Hematopoietic multipotent progenitor cell treated with erythropoietin and hydrocortisone succinate and interleukin-3 and kit ligand, for 15 days (in vitro differentiated cells): Measurements from ENCODE around the gene MYL2.
A peak's percentile ranks its signal among the peaks of the same experiment; 100 is the strongest.

Experiments used
- DNase-seq: peaks from one replicate; pipeline ENCODE4 v3.0.0-alpha.2; 2015; ENCODE audit warnings: low spot score

Gene MYL2

DNA sequence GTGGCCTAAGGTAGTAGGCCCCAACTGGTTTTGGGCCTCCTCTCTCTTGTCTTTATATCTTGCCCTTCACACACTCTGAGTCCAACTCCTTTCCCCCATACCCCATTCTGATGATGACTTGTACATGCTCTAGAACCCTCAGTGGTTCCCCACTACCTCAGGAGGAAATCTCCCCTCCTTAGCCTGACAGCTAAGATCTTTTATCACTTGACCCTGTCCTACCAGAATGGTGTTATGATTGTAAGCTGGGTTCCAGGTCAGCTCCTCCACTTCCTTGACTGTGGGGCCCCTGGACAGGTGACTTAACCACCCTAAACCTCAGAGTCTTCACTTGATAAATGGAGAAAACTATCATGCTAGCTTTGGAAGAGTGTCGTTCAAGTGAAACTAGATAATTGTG is 9.4 kb upstream of the MYL2 start:
- DNase-seq, result no peak

DNA sequence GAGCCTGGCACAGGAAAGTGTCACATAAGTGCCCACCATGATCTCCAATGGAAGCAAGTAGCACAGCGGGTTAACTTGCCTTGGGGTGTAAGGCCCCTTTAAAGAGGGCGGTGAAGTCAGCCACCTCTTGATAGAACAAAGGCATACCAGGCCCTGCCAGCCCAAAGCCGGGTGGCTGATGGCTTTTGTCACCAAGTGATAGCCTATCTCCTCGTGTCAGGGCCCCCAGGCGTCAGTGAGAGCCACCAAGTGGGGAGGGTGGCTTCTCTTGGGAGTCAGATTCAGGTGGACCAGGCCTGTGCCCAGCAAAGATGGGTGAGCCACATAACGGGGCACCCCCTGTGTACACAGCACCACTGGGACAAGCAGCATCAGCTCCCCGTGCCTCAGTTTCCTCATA is 8.3 kb upstream of the MYL2 start:
- DNase-seq, result peak; percentile 4

DNA sequence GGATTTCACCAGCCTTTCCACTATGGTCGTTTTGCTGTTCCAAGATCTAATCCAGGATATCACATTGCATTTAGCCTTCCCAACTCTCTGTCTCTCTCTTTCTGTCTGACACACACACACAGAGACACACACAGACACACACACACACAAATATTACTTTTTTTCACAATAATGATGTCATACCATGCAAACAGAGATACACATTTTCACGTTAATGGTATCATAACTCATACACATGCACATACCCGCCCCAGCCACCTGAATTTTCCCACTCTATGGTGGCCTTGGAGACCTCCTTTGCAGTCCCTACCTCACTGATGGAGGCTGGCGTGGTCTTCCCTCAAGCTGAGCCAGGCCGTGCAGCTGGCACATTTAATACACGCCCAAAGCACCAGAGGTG is 7.2 kb upstream of the MYL2 start:
- no peak for DNase-seq

DNA sequence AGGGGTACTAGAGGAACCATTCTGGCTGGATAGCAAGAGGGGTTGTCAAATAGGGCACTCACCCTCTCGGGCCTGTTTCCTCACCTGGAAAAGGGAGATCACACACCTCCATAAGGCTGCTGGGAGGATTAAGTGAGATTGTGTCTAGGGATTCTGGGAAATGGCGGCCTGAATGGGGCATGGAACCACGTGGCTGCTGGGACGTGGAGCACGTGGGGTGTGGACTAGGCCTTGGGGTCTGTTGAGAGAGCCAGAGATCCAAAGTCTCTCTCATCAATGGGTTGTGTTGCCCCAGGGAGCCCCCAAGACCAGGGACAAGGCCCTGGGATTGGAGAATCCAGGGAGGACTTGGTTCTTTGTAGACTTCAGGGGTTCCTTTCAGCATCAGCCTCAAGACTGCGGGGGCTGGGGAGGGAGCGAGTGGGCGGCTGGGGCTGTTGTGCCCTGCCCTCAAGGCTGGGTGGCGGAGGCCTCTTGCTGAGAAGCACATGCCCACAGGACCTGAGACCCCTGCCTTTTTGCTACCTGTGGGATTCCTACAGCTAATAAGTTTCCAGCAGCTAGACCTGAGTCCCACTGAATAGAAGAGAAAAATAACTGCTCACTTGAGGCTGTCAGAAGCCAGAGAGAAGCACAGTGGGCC is 3.4 kb upstream of the MYL2 start:
- no peak for DNase-seq

DNA sequence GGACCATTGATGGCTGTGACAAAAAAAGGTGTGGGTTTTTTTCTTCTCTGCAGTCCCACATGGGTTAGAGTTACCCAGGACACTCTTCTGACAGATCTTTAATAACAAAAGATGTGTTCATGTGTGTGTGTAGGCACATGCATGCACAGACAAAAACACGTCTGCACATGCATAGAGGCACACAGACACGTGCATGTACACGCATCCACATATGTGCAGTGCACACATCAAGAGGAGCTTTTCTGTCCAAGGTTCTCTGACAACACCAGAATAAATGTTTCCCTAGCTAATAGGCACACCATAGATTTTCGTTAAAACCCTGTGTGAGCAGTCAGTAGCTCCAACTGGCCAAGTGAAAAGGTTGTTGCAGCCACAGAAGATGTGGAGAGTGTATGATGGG is 2.8 kb upstream of the MYL2 start:
- no peak for DNase-seq

DNA sequence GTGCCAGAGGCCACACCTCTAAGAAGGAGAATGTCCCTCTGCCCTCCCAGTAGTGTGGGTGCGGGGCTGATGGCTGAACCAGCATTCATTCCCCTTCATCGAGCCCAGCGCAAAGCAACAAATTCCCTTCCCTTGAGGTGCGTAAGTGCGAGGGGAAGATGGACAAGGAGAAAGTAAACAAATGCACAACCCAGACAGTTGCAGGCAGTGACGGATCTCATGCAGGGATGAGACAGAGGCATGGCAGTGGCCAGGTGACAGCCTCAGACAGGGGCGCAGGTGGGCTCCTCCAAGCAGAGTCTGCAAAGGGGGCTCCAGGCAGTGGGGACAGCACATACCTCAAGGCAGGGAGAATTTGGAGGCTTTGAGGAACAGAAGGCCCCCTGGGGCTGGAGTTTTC is 2.3 kb upstream of the MYL2 start:
- DNase-seq, result no peak

DNA sequence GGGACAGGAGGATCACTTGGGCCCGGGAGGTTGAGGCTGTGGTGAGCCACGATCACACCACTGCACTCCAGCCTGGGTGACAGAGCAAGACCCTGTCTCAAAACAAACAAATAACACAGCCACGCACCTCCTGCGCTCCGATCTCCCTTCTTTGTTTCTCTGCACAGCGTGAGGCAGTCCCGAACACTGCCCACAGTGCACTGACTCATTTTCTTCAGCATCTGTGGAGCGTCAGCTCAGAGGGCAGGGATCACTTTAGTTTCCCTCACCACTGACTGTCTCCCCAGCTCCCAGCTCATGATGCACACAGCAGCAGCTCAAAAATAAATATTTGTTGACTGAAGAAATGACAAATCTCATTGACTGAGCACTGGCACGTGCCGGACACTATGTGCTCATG is 883 bp upstream of the MYL2 start:
- DNase-seq, result no peak

DNA sequence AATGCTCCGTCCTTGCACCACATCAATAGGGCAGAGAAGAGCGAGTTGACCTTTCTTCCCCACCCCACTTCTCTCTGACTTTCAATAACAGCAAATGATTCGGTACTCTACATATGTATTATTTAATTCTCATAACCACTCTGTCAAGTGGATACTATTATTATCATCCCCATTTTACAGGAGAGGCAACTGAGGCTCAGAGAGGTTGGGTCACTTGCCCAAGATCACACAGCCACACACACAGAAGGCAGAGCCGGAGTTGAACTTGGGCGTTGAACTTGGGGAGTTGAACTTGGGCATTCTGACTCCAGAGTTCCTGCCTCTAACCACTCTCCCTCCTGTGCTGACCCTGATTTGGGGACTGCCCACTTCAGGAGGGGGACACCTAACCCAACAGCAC is 659 bp downstream of the MYL2 start:
- DNase-seq, result no peak

DNA sequence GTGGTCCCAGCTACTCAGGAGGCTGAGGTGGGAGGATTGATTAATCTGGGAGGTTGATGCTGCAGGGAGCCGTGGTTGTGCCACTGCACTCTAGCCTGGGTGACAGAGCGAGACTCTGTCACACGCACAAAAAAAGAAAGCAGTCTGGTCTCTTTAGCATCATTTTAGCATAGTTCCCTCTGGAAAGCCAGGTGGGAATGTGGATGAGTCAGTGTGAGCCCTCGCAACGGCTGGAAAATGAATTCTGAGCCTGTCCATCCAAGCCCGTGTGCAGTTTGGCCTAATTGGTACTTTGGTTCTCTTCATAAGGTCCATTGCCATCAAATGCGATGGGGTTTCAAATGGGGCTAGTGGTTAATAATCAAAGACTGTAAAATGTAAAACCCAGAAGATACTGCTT is 2.4 kb downstream of the MYL2 start:
- no peak for DNase-seq

DNA sequence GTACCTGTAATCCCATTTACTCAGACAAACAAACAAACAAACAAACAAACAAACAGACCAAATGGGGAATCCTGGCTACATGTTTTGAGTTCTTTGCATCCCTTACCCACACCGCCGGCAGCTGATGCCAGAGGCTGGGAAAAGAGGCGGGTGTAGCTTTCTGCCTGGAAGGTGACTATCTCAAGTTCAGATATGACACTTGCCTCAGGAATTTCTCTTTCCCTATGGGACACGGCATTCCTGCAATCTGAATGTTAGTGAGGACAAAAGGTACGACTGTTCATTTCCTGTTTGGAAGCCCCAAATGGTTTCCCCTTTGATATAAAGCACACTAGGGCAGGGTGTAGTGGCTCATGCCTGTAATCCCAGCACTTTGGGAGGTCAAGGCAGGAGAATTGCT is 2.9 kb downstream of the MYL2 start:
- DNase-seq, result no peak

DNA sequence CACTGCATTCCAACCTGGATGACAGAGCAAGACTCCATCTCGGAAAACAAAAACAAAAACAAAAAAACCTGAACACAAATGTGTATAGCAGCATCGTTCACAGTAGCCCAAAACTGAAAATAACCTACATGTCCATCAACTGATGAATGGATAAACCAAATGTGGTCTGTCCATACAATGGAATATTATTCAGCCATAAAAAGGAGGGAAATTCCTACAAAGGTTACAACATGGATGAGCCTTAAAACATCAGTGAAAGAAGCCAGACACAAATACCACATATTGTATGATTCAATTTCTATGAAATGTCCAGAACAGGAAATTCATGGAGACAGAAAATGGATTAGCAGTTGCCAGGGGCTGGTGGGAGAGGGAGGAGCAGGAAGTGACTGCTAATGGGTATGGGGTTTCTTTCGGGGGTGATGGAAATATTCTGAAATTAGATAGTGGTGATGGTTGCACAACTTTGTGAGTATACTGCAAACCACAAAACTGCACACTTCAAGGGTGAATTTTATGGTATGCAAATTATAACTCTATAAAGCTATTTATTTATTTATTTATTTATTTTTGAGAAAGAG is 4.0 kb downstream of the MYL2 start:
- no peak for DNase-seq

DNA sequence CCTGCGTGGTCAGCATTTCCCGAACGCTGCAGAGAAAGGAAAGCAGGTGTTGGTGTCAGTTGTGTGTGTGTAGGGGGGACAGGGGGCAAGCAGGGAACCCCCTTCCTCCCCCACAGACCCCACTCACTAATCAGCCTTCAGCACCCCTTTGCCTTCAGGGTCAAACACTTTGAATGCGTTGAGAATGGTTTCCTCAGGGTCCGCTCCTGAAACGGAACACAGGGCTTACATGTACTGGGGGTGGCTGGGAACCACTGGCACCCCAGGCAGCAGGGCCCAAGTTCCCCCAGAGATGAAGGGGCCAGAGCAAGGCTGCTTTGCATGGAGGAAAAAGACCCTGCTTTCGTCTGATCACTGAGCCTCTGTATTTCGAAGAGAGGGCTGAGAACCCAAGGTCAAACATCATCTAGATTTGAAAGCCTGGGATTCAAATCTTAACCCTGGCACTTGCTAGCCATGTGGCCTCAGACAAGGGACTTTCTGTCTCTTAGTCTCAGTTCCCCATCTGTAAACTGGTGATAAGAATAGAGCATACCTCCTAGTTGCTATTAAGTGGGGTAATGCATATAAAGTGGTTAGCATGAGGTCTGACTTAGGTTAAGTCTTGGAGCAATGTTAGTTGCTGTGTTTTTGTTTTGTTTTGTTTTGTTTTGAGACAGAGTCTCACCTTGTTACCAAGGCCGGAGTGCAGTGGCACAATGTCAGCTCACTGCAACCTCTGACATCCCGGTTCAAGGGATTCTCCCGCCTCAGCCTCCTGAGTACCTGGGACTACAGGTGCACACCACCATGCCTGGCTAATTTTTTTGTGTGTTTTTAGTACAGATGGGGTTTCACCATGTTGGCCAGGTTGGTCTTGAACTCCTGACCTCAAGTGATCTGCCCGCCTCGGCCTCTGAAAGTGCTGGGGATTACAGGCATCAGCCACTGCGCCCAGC is 7.0 kb downstream of the MYL2 start:
- DNase-seq, result no peak

DNA sequence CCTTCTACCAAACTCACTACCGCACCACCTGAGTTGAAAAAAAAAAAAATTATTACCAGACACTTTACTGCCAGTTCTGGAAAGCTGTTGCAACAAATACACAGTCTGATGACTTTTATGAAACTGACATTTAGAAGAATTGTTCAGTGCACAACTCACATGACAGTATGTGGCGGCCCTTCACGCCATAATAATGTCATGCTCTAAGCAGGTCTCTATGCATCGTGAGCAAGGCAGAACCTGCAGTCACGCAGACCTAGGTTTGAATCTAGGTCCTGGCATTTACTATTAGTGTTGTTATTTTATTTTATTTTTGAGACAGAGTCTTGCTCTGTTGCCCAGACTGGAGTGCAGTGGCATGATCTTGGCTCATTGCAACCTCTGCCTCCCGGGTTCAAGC is 8.1 kb downstream of the MYL2 start:
- no peak for DNase-seq

DNA sequence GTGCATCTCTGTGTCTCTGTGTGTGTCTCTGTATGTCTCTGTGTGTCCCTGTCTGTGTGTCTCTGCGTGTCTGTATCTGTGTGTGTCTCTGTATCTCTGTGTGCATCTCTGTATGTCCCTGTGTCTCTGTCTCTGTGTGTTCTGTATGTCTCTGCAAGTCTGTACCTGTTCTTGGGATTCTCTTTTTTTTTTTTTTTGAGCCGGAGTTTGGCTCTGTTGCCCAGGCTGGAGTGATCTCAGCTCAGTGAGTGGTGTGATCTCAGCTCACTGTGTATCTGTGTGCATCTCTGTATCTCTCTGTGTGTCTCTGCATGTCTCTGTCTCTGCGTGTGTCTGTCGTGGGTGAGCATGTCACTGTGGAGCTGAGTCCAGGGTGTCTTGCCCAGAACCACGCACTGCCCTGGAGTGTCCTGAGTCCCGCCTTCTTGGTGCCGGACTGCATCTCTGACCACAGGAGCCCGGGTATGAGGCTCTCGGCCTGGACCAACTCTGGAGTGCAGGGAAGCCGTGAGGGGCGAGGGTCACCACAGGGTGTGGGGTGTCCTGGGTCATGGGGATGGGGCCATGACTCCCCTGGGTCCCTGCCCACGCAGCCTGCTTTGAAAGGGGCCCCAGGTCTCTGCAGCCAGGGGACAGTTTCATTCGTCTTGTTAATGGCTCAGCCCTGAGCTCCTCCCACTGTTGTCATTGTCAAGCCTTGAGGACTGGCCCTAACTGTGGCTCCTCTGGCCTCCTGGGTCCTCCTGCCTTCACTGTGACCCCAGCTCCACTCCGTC is 11.8 kb downstream of the MYL2 start:
- no peak for DNase-seq

DNA sequence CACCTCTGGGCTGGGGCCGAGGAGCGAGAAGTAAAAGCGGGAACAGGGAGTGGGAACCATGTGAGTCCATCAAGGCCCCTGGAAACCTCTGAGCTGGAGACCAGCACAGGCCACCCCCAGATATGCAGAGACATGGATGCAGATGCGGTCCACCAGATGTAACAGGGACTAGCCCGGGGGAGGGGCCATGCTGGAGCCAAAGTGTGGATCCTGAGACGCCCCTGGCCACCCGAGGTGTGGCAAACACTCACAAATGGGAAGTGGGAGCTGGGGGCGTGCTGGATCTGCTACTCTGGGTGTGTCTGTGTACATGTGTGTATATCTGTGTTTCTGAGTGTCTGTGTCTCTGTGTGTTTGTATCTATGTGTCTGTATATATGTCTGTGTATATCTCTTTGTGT is 12.8 kb downstream of the MYL2 start:
- no peak for DNase-seq

DNA sequence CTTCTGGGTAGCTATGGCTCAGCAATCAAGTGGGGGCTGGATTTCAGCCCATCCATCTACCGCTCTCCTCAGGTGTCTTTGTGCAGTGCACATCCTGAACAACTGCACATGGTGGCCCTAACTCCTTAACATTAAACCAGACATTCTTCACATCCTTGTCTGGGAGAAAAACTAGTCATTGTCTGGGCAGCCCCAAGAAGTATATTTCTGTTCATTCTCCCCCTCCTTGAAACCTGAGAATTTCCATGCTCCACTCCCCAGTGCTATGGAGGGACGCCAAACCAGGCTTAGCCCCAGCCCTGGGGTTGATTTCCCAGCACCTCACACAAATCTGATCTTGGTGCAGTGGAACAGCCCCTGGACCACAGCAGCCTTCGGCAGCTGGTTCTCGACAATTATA is 13.4 kb downstream of the MYL2 start:
- DNase-seq, result no peak

DNA sequence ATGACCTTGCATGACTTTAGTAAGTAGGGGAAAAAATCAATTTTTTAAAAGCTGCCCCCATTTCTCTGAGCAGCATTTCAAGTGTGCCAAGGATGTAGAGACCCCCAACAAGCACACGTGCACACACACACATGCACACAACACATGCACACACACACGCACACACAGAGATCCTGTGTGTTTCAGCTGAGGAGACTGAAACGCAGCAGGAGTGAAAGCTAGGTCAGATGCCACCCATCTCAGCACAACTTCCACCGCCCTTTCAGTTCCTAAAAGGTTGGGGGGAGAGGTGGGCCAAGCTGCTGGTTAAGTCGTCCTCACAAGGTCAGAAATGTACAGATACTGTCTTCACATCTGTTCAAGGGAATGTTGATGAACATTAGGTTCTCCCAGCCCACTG is 13.9 kb downstream of the MYL2 start:
- no peak for DNase-seq

DNA sequence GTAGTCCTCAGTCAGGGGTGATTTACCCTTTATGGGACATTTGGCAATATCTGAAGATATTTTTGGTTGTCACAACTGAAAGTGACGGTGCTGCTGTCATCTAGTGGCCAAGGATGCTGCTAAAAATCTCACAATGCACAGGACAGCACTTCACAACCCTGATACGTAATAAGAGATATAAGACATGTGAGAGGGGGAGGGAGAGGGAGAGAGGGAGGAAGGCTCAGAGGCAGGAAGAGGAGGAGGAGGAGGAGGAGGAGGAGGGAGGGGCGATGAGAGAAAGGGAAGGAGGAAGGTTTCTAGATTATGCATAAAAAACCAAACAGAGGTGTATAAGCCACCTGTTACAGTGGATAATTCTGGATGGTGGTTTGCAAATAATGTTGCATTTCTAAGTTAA is 14.3 kb downstream of the MYL2 start:
- no peak for DNase-seq

DNA sequence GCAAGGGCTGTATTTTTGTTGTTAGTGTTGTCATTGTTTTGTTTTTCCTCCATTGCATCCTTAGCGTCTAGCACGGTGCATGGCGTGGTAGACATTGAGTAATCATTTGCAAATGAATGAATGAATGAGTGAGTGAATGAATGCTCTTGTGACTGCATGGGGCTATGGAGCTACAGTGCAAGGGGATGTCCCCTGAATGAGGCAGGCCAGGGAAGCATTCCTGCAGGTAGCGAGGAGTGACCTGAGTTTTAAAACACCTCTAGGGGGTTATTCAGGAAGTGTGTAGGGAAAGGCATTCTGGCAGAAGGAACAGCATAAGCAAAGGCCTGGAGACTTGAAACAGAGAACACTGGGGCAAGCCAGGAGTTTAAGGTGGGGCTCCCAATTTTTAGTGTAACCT is 16.9 kb downstream of the MYL2 start:
- no peak for DNase-seq

DNA sequence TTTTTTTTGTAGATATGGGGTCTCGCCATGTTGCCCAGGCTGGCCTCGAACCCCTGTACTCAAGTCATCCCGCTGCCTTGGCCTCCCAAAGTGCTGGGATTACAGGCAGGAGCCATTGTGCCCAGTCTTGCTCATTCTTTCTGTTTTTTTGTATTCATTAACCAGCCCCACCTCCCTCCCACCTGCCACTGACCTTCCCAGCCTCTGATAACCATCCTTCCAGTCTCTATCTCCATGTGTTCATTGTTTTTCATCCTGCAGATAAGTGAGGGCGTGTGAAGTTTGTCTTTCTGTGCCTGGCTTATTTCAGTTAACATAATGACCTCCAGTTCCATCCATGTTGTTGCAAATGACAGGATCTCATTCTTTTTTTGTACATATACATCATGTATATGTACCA is 19.0 kb downstream of the MYL2 start:
- DNase-seq, result no peak

DNA sequence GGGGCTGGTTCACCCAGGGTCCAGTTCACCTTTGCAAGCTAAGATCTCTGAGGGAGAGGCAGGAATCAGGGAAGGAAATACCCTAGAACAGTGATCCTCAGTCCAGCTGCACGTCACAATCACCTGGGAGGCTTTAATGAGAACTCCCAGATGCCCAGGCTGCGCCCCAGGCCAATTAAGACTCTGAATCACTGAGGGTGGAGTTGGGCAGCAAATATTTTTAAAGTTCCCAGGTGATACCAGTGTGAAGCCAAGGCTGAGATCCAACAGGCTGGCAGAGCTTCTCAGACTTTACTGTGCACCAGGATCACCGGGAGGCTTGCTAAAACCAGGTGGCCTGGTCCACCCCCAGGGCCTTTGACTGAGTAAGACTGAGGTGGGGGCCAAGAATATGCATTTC is 23.8 kb downstream of the MYL2 start:
- no peak for DNase-seq

DNA sequence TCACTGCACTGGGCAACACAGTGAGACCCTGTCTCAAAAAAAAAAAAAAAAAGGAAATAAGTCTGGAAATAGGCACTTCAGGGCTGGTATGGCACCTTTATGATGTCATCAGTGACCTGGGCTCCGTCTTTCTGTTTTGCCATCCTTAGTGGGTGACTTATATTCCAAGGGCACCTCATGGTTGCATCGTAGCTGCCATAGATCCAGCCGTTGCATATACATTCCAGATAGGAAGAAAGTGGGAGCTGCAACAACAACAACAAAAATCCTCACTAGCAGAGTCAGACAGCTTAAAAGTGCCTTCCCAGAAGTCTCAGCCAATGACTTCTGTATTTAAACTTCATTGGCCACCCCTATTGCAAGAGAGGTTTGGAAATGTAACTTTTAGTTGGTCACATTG is 26.4 kb downstream of the MYL2 start:
- no peak for DNase-seq

DNA sequence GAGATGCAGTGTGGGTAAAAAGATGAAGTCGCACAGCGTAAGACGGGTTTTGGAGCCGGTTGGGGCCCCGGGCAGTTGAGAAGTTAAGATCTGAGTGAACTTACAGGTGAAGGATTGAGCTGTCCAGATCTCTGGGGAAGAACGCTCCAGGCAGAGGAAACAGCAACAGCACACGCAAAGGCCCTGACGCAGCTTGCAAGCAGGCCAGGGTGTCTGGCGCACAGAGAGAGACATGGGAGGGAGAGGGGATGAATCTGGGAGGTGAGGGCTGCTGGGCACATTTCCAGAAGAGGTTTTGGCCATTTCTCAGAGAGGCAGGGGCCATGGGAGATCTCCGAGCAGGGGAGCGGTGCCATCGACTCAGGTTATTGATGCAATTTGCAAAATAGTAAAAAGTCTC is 31.0 kb downstream of the MYL2 start:
- DNase-seq, result no peak
